GM23338 (cell line): Measurements from ENCODE around the gene BCR.

ENCODE experiments used
- CREB1 ChIP-seq: fragments of 250-450 bp; sonication (Bioruptor Pico); IDR thresholded peaks from 2 replicates; pipeline ENCODE4 v1.5.0; 2020; ENCODE audit warnings: low read depth, mild to moderate bottlenecking, moderate library complexity
- CTCF ChIP-seq, 2 experiments: fragments of 200-600 bp in 1 of 2; sonication (generic) in 1 of 2; conservative IDR thresholded peaks; 2 replicates each; pipeline versions ENCODE4 v1.5.1 to v1.6.1; 2016 to 2017; ENCODE audit warnings: antibody characterized with exemption in 2 of 2, low read depth in 2 of 2, mild to moderate bottlenecking in 2 of 2, moderate library complexity in 1 of 2
- ETS1 ChIP-seq: IDR thresholded peaks from 2 replicates; pipeline ENCODE4 v1.6.1; 2016; ENCODE audit warnings: antibody characterized with exemption
- EZH2 ChIP-seq: fragments of 200-600 bp; sonication (generic); IDR thresholded peaks from one replicate; pipeline ENCODE4 v1.8.0; 2017; ENCODE audit warnings: antibody characterized with exemption, mild to moderate bottlenecking, low read depth; ENCODE audit not compliant: unreplicated experiment
- EZH2phosphoT487 ChIP-seq: fragments of 200-600 bp; sonication (generic); IDR thresholded peaks from one replicate; pipeline ENCODE4 v1.8.1; 2018; ENCODE audit warnings: antibody characterized with exemption; ENCODE audit not compliant: unreplicated experiment
- JUNB ChIP-seq: IDR thresholded peaks from one replicate; pipeline ENCODE4 v1.6.1; 2016; ENCODE audit warnings: antibody characterized with exemption; ENCODE audit not compliant: unreplicated experiment
- NANOG ChIP-seq: IDR thresholded peaks from 2 replicates; pipeline ENCODE4 v1.6.1; 2016; ENCODE audit warnings: antibody characterized with exemption, borderline replicate concordance
- POLR2AphosphoS5 ChIP-seq: IDR thresholded peaks from 2 replicates; pipeline ENCODE4 v1.6.1; 2016; ENCODE audit warnings: antibody characterized with exemption, low read depth
- REST ChIP-seq: IDR thresholded peaks from one replicate; pipeline ENCODE4 v1.6.1; 2018; ENCODE audit warnings: antibody characterized with exemption; ENCODE audit not compliant: unreplicated experiment
- STAT1 ChIP-seq: IDR thresholded peaks from one replicate; pipeline ENCODE4 v1.6.1; 2016; ENCODE audit warnings: antibody characterized with exemption; ENCODE audit not compliant: unreplicated experiment
- ZNF114 ChIP-seq: fragments of 250-450 bp; sonication (Bioruptor Pico); IDR thresholded peaks from 2 replicates; pipeline ENCODE4 v1.5.0; 2020; ENCODE audit warnings: mild to moderate bottlenecking, moderate library complexity
- ZNF331 ChIP-seq: fragments of 250-450 bp; sonication (Bioruptor Pico); IDR thresholded peaks from 2 replicates; pipeline ENCODE4 v1.5.0; 2020; ENCODE audit warnings: low read depth, mild to moderate bottlenecking, moderate library complexity

GRCh38 chr22:23282986-23283385 is 102.7 kb downstream of the BCR start:
- TF ChIP-seq CTCF (conservative IDR thresholded peaks at IDR 0.05; ENCODE audit: low read depth in 2 of 2) (no peak), REST (no peak), POLR2AphosphoS5 (no peak), EZH2phosphoT487 (no peak), EZH2 (no peak), JUNB (no peak), ETS1 (no peak), NANOG (no peak), CREB1 (CRISPR knock-in tag) (no peak), STAT1 (no peak), ZNF331 (CRISPR knock-in tag) (no peak), ZNF114 (CRISPR knock-in tag) (no peak)
